Parathyroid adenoma (tissue), 2 donors: Measurements from ENCODE around the gene PRKN.

Source experiments
- H2AFZ ChIP-seq: fragments of 300-600 bp; sonication (generic); one replicate; pipeline ENCODE4 v1.7.0; 2017; ENCODE audit warnings: antibody characterized with exemption, mild to moderate bottlenecking
- H3K27ac ChIP-seq: fragments of 300-600 bp; sonication (generic); one replicate; pipeline ENCODE4 v1.7.0; 2017
- H3K27me3 ChIP-seq: fragments of 300-600 bp; sonication (generic); one replicate; pipeline ENCODE4 v1.7.0; 2017; ENCODE audit warnings: low read length; ENCODE audit not compliant: control insufficient read depth, insufficient read depth
- H3K36me3 ChIP-seq: fragments of 300-600 bp; sonication (generic); one replicate; pipeline ENCODE4 v1.7.0; 2017; ENCODE audit warnings: low read length; ENCODE audit not compliant: control insufficient read depth, insufficient read depth
- H3K4me1 ChIP-seq: fragments of 300-600 bp; sonication (generic); one replicate; pipeline ENCODE4 v1.7.0; 2017; ENCODE audit warnings: control low read depth
- H3K4me2 ChIP-seq: fragments of 300-600 bp; sonication (generic); one replicate; pipeline ENCODE4 v1.7.0; 2017; ENCODE audit warnings: low read length
- H3K4me3 ChIP-seq: fragments of 300-600 bp; sonication (generic); one replicate; pipeline ENCODE4 v1.7.0; 2017; ENCODE audit warnings: low read depth, low read length
- H3K79me2 ChIP-seq: fragments of 300-600 bp; sonication (generic); one replicate; pipeline ENCODE4 v1.7.0; 2017; ENCODE audit warnings: control low read depth
- H3K9ac ChIP-seq: fragments of 300-600 bp; sonication (generic); one replicate; pipeline ENCODE4 v1.7.0; 2017; ENCODE audit warnings: mild to moderate bottlenecking
- H3K9me3 ChIP-seq: fragments of 300-600 bp; sonication (generic); one replicate; pipeline ENCODE4 v1.7.0; 2017; ENCODE audit warnings: low read length; ENCODE audit not compliant: control insufficient read depth
- TF ChIP-seq, protein P1 (sequence below): fragments of 300-600 bp; sonication (generic); IDR thresholded peaks from one replicate; pipeline ENCODE4 v1.7.0; 2017; ENCODE audit warnings: antibody characterized with exemption, mild to moderate bottlenecking
- donor health status: primary hyperparathyroidism.

PRKN gene

DNA sequence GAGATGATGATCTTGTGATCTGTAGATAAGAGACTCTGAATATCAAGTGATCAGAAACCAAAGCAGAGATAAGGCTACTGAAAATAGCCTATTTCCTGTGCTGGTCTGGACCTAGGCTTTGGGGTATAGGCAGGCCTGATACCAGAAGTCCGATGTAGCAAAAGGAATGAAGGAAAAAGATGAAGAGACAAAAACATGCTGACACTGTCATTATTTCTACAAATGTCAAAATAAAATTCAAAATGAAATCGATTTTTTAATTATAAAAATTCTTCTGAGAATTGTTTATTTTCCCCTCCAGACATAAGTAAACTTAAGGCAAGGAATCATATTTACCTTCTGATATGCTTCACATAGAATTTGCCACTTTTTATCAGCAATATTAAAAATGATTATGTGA is 252.8 kb downstream of the PRKN start:
- no peak overlapping the region for H2AFZ ChIP-seq
- no peak overlapping the region for H3K4me3 ChIP-seq
- no peaks in the 10 kb centered on the region for H3K27me3 ChIP-seq
- H3K27ac ChIP-seq = no peak overlapping the region
- no peaks in the 10 kb centered on the region for H3K79me2 ChIP-seq
- no peak overlapping the region for H3K9ac ChIP-seq
- H3K9me3 ChIP-seq = no peaks in the 10 kb centered on the region
- H3K36me3 ChIP-seq = no peaks in the 10 kb centered on the region
- H3K4me2 ChIP-seq = no peak overlapping the region
- peaks cover 10% of the 10 kb centered on the region for H3K4me1 ChIP-seq
- TF ChIP-seq, protein P1, sequence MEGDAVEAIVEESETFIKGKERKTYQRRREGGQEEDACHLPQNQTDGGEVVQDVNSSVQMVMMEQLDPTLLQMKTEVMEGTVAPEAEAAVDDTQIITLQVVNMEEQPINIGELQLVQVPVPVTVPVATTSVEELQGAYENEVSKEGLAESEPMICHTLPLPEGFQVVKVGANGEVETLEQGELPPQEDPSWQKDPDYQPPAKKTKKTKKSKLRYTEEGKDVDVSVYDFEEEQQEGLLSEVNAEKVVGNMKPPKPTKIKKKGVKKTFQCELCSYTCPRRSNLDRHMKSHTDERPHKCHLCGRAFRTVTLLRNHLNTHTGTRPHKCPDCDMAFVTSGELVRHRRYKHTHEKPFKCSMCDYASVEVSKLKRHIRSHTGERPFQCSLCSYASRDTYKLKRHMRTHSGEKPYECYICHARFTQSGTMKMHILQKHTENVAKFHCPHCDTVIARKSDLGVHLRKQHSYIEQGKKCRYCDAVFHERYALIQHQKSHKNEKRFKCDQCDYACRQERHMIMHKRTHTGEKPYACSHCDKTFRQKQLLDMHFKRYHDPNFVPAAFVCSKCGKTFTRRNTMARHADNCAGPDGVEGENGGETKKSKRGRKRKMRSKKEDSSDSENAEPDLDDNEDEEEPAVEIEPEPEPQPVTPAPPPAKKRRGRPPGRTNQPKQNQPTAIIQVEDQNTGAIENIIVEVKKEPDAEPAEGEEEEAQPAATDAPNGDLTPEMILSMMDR = no peak

- Histone ChIP-seq H2AFZ (no peak overlapping the region), H3K4me2 (no peak overlapping the region), H3K36me3 (no peaks in the 10 kb centered on the region), H3K4me1 (no peaks in the 10 kb centered on the region), H3K27ac (no peak overlapping the region), H3K9me3 (no peaks in the 10 kb centered on the region), H3K4me3 (no peak overlapping the region), H3K9ac (no peak overlapping the region), H3K27me3 (no peaks in the 10 kb centered on the region), H3K79me2 (no peaks in the 10 kb centered on the region)
- TF ChIP-seq, protein P1 = no peak
These were observed 255.7 kb downstream of the PRKN start for GRCh38 chr6:162471842-162472241.

DNA sequence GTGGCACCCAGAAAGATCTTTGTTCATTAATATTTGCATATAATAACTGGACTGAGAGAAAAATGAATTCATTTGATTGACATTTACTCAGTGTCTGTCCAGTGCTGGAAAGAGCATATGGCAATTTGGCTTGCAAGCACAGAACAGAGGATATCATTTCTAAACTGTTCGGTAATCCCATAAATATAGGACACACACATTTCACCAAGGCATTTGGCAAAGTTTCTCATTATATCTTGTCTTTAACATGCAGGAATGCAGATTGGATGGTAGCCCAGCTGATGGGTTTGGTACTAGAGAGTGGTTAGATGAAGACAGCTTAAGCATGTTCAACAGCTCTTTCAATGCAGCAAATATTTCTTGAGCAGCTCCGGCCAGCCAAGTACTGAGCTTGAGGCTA is 259.2 kb downstream of the PRKN start:
- H2AFZ ChIP-seq = no peak overlapping the region
- no peaks in the 10 kb centered on the region for H3K79me2 ChIP-seq
- no peaks in the 10 kb centered on the region for H3K4me1 ChIP-seq
- H3K27me3 ChIP-seq = no peaks in the 10 kb centered on the region
- H3K36me3 ChIP-seq = no peaks in the 10 kb centered on the region
- no peak overlapping the region for H3K9ac ChIP-seq
- no peak overlapping the region for H3K27ac ChIP-seq
- TF ChIP-seq, protein P1 = no peak
- H3K4me3 ChIP-seq = no peak overlapping the region
- H3K9me3 ChIP-seq = no peaks in the 10 kb centered on the region
- H3K4me2 ChIP-seq = no peak overlapping the region

DNA sequence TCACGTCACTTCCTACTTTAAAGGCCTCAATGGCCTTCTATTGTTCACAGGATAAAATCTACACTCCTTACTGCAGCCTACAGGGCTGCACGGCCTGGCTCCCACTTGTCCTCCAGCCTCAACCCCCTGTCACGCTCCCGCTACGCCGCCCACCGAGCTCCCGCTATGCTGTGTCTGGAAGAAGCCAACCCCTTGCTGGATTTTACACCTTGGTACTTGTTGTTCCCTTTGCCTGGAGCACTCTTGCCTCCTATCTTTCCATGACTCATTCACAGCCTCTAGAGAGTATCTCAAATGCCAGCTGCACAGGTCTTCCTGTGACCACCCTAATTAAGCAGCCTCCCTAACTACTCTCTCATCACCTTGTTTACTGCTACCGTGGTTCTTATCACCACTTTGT is 259.9 kb downstream of the PRKN start:
- Histone ChIP-seq H3K27me3 (no peaks in the 10 kb centered on the region), H3K36me3 (no peaks in the 10 kb centered on the region), H2AFZ (no peak overlapping the region), H3K79me2 (no peaks in the 10 kb centered on the region), H3K9me3 (no peaks in the 10 kb centered on the region), H3K9ac (no peak overlapping the region), H3K4me2 (no peak overlapping the region), H3K27ac (no peak overlapping the region), H3K4me1 (no peaks in the 10 kb centered on the region), H3K4me3 (no peak overlapping the region)
- TF ChIP-seq, protein P1 = no peak

GRCh38 chr6:162463576-162463975 is 264.0 kb downstream of the PRKN start:
- Histone ChIP-seq H3K4me1 (no peaks in the 10 kb centered on the region), H3K4me2 (no peak overlapping the region), H3K36me3 (no peaks in the 10 kb centered on the region), H3K9ac (no peak overlapping the region), H3K79me2 (no peaks in the 10 kb centered on the region), H3K4me3 (no peak overlapping the region), H3K27me3 (no peaks in the 10 kb centered on the region), H2AFZ (no peak overlapping the region), H3K27ac (no peak overlapping the region), H3K9me3 (no peaks in the 10 kb centered on the region)
- TF ChIP-seq, protein P1 = no peak
